H1 (cell line): Measurements from ENCODE around the gene EVX2. TPM values are rescaled to one million over a fixed set of nuclear protein-coding genes. Genes with fewer than 3 reads are reported as not detected.
A peak's percentile ranks its signal among the peaks of the same experiment; 100 is the strongest.

ENCODE experiments used
- CTCF ChIA-PET: fragments of 300-600 bp; sonication (Branson Sonifier 250); formaldehyde crosslinking; loops from one replicate; lab custom pipeline; 2021; ENCODE audit not compliant: partially characterized antibody; lab: Charles Lee
- POLR2A ChIA-PET: fragments of 300-600 bp; sonication (Branson Sonifier 250); formaldehyde crosslinking; loops from one replicate; lab custom pipeline; 2021; ENCODE audit warnings: inconsistent platforms; ENCODE audit not compliant: partially characterized antibody; lab: Charles Lee
- DNase-seq, 2 experiments: peaks; one replicate each; pipeline versions ENCODE4 v3.0.0 to v3.0.0-alpha.2; 2010 to 2022; ENCODE audit warnings: low spot score in 2 of 2, low read depth in 1 of 2, mixed read lengths in 1 of 2
- FAIRE-seq: peaks from 2 replicates; lab custom pipeline; 2011; peaks lifted over from hg19 to GRCh38; lab: Jason Lieb, UNC
- H2AFZ ChIP-seq: 2 replicates; pipeline ENCODE4 v1.8.1; 2012; ENCODE audit warnings: low read length, inconsistent platforms
- H2AK5ac ChIP-seq: 2 replicates; pipeline ENCODE4 v1.6.1; 2013; ENCODE audit warnings: low read depth, low read length
- H2BK120ac ChIP-seq: replicated peaks from 2 replicates; pipeline ENCODE3; 2013; ENCODE audit warnings: low read depth, low read length, inconsistent platforms
- H2BK12ac ChIP-seq: 2 replicates; pipeline ENCODE4 v1.6.1; 2013; ENCODE audit warnings: low read depth, low read length
- H2BK15ac ChIP-seq: 2 replicates; pipeline ENCODE4 v1.6.1; 2013; ENCODE audit warnings: low read length
- H2BK20ac ChIP-seq: 2 replicates; pipeline ENCODE4 v1.6.1; 2013; ENCODE audit warnings: low read length
- H2BK5ac ChIP-seq: 2 replicates; pipeline ENCODE4 v1.6.1; 2013; ENCODE audit warnings: low read depth, low read length
- H3K14ac ChIP-seq: 2 replicates; pipeline ENCODE4 v1.6.1; 2013; ENCODE audit warnings: inconsistent platforms; ENCODE audit not compliant: insufficient read length
- H3K18ac ChIP-seq: 2 replicates; pipeline ENCODE4 v1.6.1; 2013; ENCODE audit warnings: low read length; ENCODE audit errors: extremely low read depth
- H3K23ac ChIP-seq: 2 replicates; pipeline ENCODE4 v1.6.1; 2013; ENCODE audit warnings: inconsistent platforms; ENCODE audit not compliant: insufficient read length
- H3K23me2 ChIP-seq: 2 replicates; pipeline ENCODE4 v1.6.1; 2013; ENCODE audit warnings: low read depth, low read length
- H3K27ac ChIP-seq: 2 replicates; pipeline ENCODE4 v1.6.1; 2011; ENCODE audit warnings: low read depth, low read length, inconsistent platforms
- H3K27me3 ChIP-seq, 4 experiments: replicated peaks in 1 of 4; 1 replicate in 1 of 4; 2 replicates in 3 of 4; pipeline versions ENCODE4 v1.6.1 to v1.8.1; 2011 to 2013; ENCODE audit warnings: low read length in 3 of 4, mild to moderate bottlenecking in 3 of 4, inconsistent platforms in 2 of 4, mixed read lengths in 2 of 4, moderate library complexity in 1 of 4; ENCODE audit not compliant: control insufficient read depth in 3 of 4, insufficient read depth in 3 of 4; ENCODE audit errors: extremely low read depth in 1 of 4
- H3K36me3 ChIP-seq, 4 experiments: 2 replicates each; pipeline versions ENCODE4 v1.6.1 to v1.8.1; 2011 to 2013; ENCODE audit warnings: mild to moderate bottlenecking in 4 of 4, low read length in 3 of 4, moderate library complexity in 2 of 4, control low read depth in 1 of 4, inconsistent platforms in 1 of 4; ENCODE audit not compliant: insufficient read depth in 4 of 4, control insufficient read depth in 2 of 4
- H3K4ac ChIP-seq: replicated peaks from 2 replicates; pipeline ENCODE3; 2013; ENCODE audit warnings: low read length, low read depth, mixed read lengths, inconsistent platforms; ENCODE audit not compliant: insufficient read length
- H3K4me1 ChIP-seq, 4 experiments: replicated peaks in 1 of 4; 1 replicate in 1 of 4; 2 replicates in 3 of 4; pipeline versions ENCODE4 v1.6.1 to v1.8.1; 2011 to 2013; ENCODE audit warnings: low read length in 3 of 4, inconsistent platforms in 2 of 4, mixed read lengths in 1 of 4; ENCODE audit not compliant: insufficient read depth in 4 of 4, control insufficient read depth in 3 of 4
- H3K4me2 ChIP-seq, 2 experiments: 2 replicates each; pipeline versions ENCODE4 v1.6.1 to v1.8.1; 2011 to 2013; ENCODE audit warnings: low read depth in 2 of 2, low read length in 2 of 2, control low read depth in 1 of 2, inconsistent platforms in 1 of 2, mild to moderate bottlenecking in 1 of 2; ENCODE audit not compliant: insufficient read depth in 1 of 2
- H3K4me3 ChIP-seq, 4 experiments: fragments of 200-600, 300-600 bp in 1 of 4; sonication (generic), shearing (Covaris generic), sonication (Bioruptor Twin) in 1 of 4; 2 replicates each; pipeline versions ENCODE4 v1.5.1 to v1.8.1; 2011 to 2016; ENCODE audit warnings: low read length in 4 of 4, low read depth in 3 of 4, control low read depth in 2 of 4, inconsistent platforms in 2 of 4, mild to moderate bottlenecking in 2 of 4, mixed read lengths in 1 of 4, moderate library complexity in 1 of 4; ENCODE audit not compliant: insufficient read depth in 2 of 4; ENCODE audit errors: extremely low read depth in 1 of 4
- H3K56ac ChIP-seq: replicated peaks from 2 replicates; pipeline ENCODE3; 2013; ENCODE audit warnings: low read depth, mild to moderate bottlenecking, mixed read lengths, low read length, inconsistent platforms; ENCODE audit not compliant: insufficient read length
- H3K79me1 ChIP-seq: 2 replicates; pipeline ENCODE4 v1.6.1; 2013; ENCODE audit warnings: low read depth, low read length, control low read depth
- H3K79me2 ChIP-seq, 2 experiments: 2 replicates each; pipeline versions ENCODE4 v1.6.1 to v1.8.1; 2012 to 2013; ENCODE audit warnings: low read length in 2 of 2, mild to moderate bottlenecking in 2 of 2, inconsistent platforms in 1 of 2; ENCODE audit not compliant: insufficient read depth in 2 of 2, control insufficient read depth in 1 of 2
- H3K9ac ChIP-seq, 4 experiments: replicated peaks in 1 of 4; 1 replicate in 1 of 4; 2 replicates in 3 of 4; pipeline versions ENCODE4 v1.6.1 to v1.8.1; 2011 to 2013; ENCODE audit warnings: low read depth in 3 of 4, low read length in 3 of 4, control low read depth in 2 of 4, mild to moderate bottlenecking in 2 of 4, moderate library complexity in 2 of 4, inconsistent platforms in 1 of 4; ENCODE audit errors: extremely low read depth in 1 of 4
- H3K9me3 ChIP-seq, 2 experiments: 2 replicates each; pipeline versions ENCODE4 v1.6.1 to v1.8.1; 2012 to 2013; ENCODE audit warnings: mild to moderate bottlenecking in 2 of 2, moderate library complexity in 2 of 2, control low read depth in 1 of 2, inconsistent platforms in 1 of 2, low read depth in 1 of 2, low read length in 1 of 2, mixed read lengths in 1 of 2; ENCODE audit not compliant: insufficient read depth in 2 of 2
- H4K20me1 ChIP-seq, 2 experiments: replicated peaks in 1 of 2; 2 replicates each; pipeline versions ENCODE3 to v1.8.1; 2011 to 2013; ENCODE audit warnings: inconsistent platforms in 2 of 2, low read length in 2 of 2, mild to moderate bottlenecking in 1 of 2; ENCODE audit not compliant: insufficient read depth in 2 of 2, control insufficient read depth in 1 of 2
- H4K5ac ChIP-seq: 2 replicates; pipeline ENCODE4 v1.6.1; 2013; ENCODE audit warnings: low read length, low read depth, mixed read lengths, inconsistent platforms; ENCODE audit not compliant: insufficient read length
- H4K8ac ChIP-seq: 2 replicates; pipeline ENCODE4 v1.8.0; 2013; ENCODE audit warnings: mild to moderate bottlenecking, moderate library complexity, low read length, inconsistent platforms; ENCODE audit not compliant: insufficient read depth; ENCODE audit errors: extremely low read depth
- H4K91ac ChIP-seq: replicated peaks from 2 replicates; pipeline ENCODE3; 2013; ENCODE audit warnings: low read length, mixed read lengths, inconsistent platforms; ENCODE audit not compliant: insufficient read length
- SP1 ChIP-seq: IDR thresholded peaks from 2 replicates; pipeline ENCODE4 v1.6.1; 2011; ENCODE audit warnings: low read depth, low read length
- TCF12 ChIP-seq: IDR thresholded peaks from 2 replicates; pipeline ENCODE4 v1.6.1; 2011; ENCODE audit warnings: low read depth, mild to moderate bottlenecking, low read length
- WGBS, 2 experiments: shearing (Covaris generic) in 1 of 2; methylation state at CpG; one replicate each; pipeline versions ENCODE4 v1.1.6 to v1.1.7; 2013 to 2015; ENCODE audit warnings: low lambda C conversion rate in 2 of 2, mixed read lengths in 2 of 2, inconsistent platforms in 1 of 2, low coverage in 1 of 2, missing lambda C conversion rate in 1 of 2; ENCODE audit not compliant: insufficient replicate concordance in 2 of 2, insufficient coverage in 1 of 2, insufficient read length in 1 of 2; ENCODE audit errors: extremely low coverage in 1 of 2, missing lambda C conversion rate in 1 of 2; 5-methylcytosine and 5-hydroxymethylcytosine counted together
- polyA plus RNA-seq, 7 experiments: library from polyadenylated mRNA; depleted of rRNA in 3 of 7; stranded (reverse) in 5 of 7; unstranded in 2 of 7; fragments of >200 nt in 5 of 7; fragments of 200-250 nt in 2 of 7; gene quantifications; 1 replicate in 5 of 7; 2 replicates in 1 of 7; 4 replicates in 1 of 7; pipeline versions ENCODE4 v1.2.1 to v1.2.3, GENCODE V29; 2011 to 2013; ENCODE audit warnings: missing spikeins in 2 of 7, mixed read lengths in 2 of 7
- total RNA-seq: library from RNA; stranded (reverse); fragmentation: NEBNext Ultra II Directional; extraction: Animal tissue kit (Norgen Biotek cat#: 25700); gene quantifications from 2 replicates; pipeline ENCODE4 v1.2.1, GENCODE V29; 2021

The EVX2 gene
- total and polyA plus RNA-seq, 2 of the 8 experiments (the other 6 are each of a cell fraction or from before 2014, with no cell fraction given) = not detected

- Histone ChIP-seq H3K23me2 (no peaks in the 10 kb centered on the region), H3K4me3 (no peak overlapping the region), H2BK20ac (no peak overlapping the region), H3K14ac (no peak overlapping the region), H4K8ac (no peak overlapping the region), H2AK5ac (no peak overlapping the region), H4K91ac (no peak overlapping the region), H3K27ac (no peak overlapping the region), H3K56ac (no peak overlapping the region), H3K9me3 (no peaks in the 10 kb centered on the region), H3K4ac (no peak overlapping the region), H2BK12ac (no peak overlapping the region), H3K23ac (no peak overlapping the region), H3K4me2 (no peak overlapping the region), H3K79me2 (no peaks in the 10 kb centered on the region), H3K36me3 (no peaks in the 10 kb centered on the region), H2AFZ (peak overlapping the region; percentile 6; the same call in 1 of the 2 replicates), H3K79me1 (no peaks in the 10 kb centered on the region), H2BK15ac (no peak overlapping the region), H2BK120ac (no peak overlapping the region), H3K27me3 (no peaks in the 10 kb centered on the region; a peak in 1 of 7 replicates), H3K18ac (no peak overlapping the region), H3K9ac (no peak overlapping the region), H4K20me1 (no peaks in the 10 kb centered on the region), H2BK5ac (no peak overlapping the region), H3K4me1 (no peaks in the 10 kb centered on the region), H4K5ac (no peak overlapping the region)
- POLR2A ChIA-PET = interaction anchor here (0.7 kb wide), 1 partner anchor 18 kb away, joined by 4 read pairs; no protein-coding TSS in a partner anchor
- WGBS, 2 experiments = 93% methylated on average over 2 of the region's 2 CpGs; no CpG with 5 or more reads in 1 of the 2 experiments
- no peak for FAIRE-seq
- no peak for DNase-seq
- CTCF ChIA-PET = interaction anchor here (0.6 kb wide), 1 partner anchor 1409 kb away, joined by 4 read pairs; no protein-coding TSS in a partner anchor
- TF ChIP-seq SP1 = peak; percentile 82
- TF ChIP-seq TCF12 = no peak
Measured at GRCh38 chr2:176038694-176039093, 45.1 kb downstream of the EVX2 start.
